K562 (cell line): ENCODE measurements around the gene CALY. TPM values are rescaled to one million over a fixed set of nuclear protein-coding genes. Genes with fewer than 3 reads are reported as not detected.

Experiments used
- ATAC-seq: fragments of 200-7000 bp; cut with Tn5 transposase; 3 replicates; pipeline ENCODE4 v1.9.1; 2020; ENCODE audit warnings: moderate library complexity
- BruUV-seq: library from RNA; stranded (reverse); fragments of 400-500 nt; replicated peaks from 2 replicates; lab custom pipeline; 2021; lab: Mats Ljungman, UMichigan
- CTCF ChIA-PET: fragments of 300-600 bp; formaldehyde crosslinking; extraction: SDS; loops from one replicate; lab custom pipeline; 2021; ENCODE audit warnings: low intra/inter-chr PET ratio; lab: Yijun Ruan, JAX
- POLR2A ChIA-PET: fragments of 300-600, 350-650 bp; sonication (Branson Sonifier 250); formaldehyde crosslinking; extraction: SDS; loops from one replicate; lab custom pipeline; 2021; ENCODE audit warnings: antibody characterized with exemption, inconsistent platforms; lab: Yijun Ruan, JAX
- DNase-seq, 4 experiments: peaks; one replicate each; pipeline versions ENCODE4 v3.0.0 to v3.0.0-alpha.2; 2011 to 2018; ENCODE audit warnings: low spot score in 3 of 4, mixed read lengths in 3 of 4; ENCODE audit errors: extremely low read depth in 1 of 4
- FAIRE-seq: peaks from 2 replicates; lab custom pipeline; 2011; peaks lifted over from hg19 to GRCh38; lab: Jason Lieb, UNC
- H2AFZ ChIP-seq: 2 replicates; pipeline ENCODE4 v1.6.0; 2011; ENCODE audit warnings: low read depth, low read length, control low read depth, inconsistent platforms
- H3K27ac ChIP-seq: fragments of 200-600 bp; 3 replicates; pipeline ENCODE4 v1.8.0; 2011; ENCODE audit warnings: low read depth, mild to moderate bottlenecking, control low read depth, inconsistent platforms, low read length, moderate library complexity, mixed read lengths; ENCODE audit errors: extremely low read depth
- H3K27me3 ChIP-seq, 2 experiments: fragments of 300-600 bp in 1 of 2; 2 replicates in 1 of 2; 3 replicates in 1 of 2; pipeline versions ENCODE4 v1.6.0 to v1.8.0; 2011; ENCODE audit warnings: inconsistent platforms in 2 of 2, low read length in 2 of 2, mild to moderate bottlenecking in 1 of 2, mixed read lengths in 1 of 2, moderate library complexity in 1 of 2; ENCODE audit not compliant: control insufficient read depth in 2 of 2, insufficient read depth in 2 of 2
- H3K36me3 ChIP-seq: fragments of 300-600 bp; 3 replicates; pipeline ENCODE4 v1.8.0; 2011; ENCODE audit warnings: mild to moderate bottlenecking, low read length, inconsistent platforms; ENCODE audit not compliant: control insufficient read depth, insufficient read depth
- H3K4me1 ChIP-seq, 2 experiments: fragments of 200-600 bp in 1 of 2; replicated peaks in 1 of 2; 2 replicates in 1 of 2; 3 replicates in 1 of 2; pipeline versions ENCODE4 v1.5.1 to v1.8.0; 2011; ENCODE audit warnings: inconsistent platforms in 2 of 2, low read length in 2 of 2, mild to moderate bottlenecking in 1 of 2, mixed read lengths in 1 of 2, moderate library complexity in 1 of 2; ENCODE audit not compliant: control insufficient read depth in 2 of 2, insufficient read depth in 2 of 2
- H3K4me2 ChIP-seq: 2 replicates; pipeline ENCODE4 v1.6.1; 2011; ENCODE audit warnings: low read length, control low read depth, inconsistent platforms, mixed read lengths; ENCODE audit not compliant: insufficient read depth
- H3K4me3 ChIP-seq: fragments of 200-600 bp; sonication (generic), shearing (Covaris generic); 2 replicates; pipeline ENCODE4 v1.5.1; 2016; ENCODE audit warnings: control low read depth, inconsistent platforms
- H3K79me2 ChIP-seq: fragments of 200-600 bp; 3 replicates; pipeline ENCODE4 v1.8.0; 2011; ENCODE audit warnings: low read length, inconsistent platforms; ENCODE audit not compliant: control insufficient read depth, insufficient read depth
- H3K9ac ChIP-seq, 2 experiments: 2 replicates each; pipeline versions ENCODE4 v1.6.0 to v1.6.1; 2011; ENCODE audit warnings: low read depth in 2 of 2, low read length in 2 of 2, control low read depth in 1 of 2, inconsistent platforms in 1 of 2, mild to moderate bottlenecking in 1 of 2, mixed read lengths in 1 of 2; ENCODE audit not compliant: insufficient read depth in 1 of 2
- H3K9me1 ChIP-seq: one replicate; pipeline ENCODE4 v1.6.0; 2011; ENCODE audit warnings: inconsistent platforms, mild to moderate bottlenecking, low read length, moderate library complexity; ENCODE audit not compliant: control insufficient read depth, insufficient read depth
- H3K9me3 ChIP-seq: replicated peaks from 2 replicates; pipeline ENCODE4 v1.5.1; 2011; ENCODE audit warnings: low read depth, low read length, inconsistent platforms; ENCODE audit not compliant: control insufficient read depth, insufficient read depth
- H4K20me1 ChIP-seq: replicated peaks from 2 replicates; pipeline ENCODE4 v1.6.1; 2011; ENCODE audit warnings: low read length, inconsistent platforms, mixed read lengths; ENCODE audit not compliant: control insufficient read depth, insufficient read depth
- MTA1 ChIP-seq: fragments of 450-650 bp; IDR thresholded peaks from 2 replicates; pipeline ENCODE4 v1.6.1; 2017; ENCODE audit warnings: borderline replicate concordance
- YBX1 ChIP-seq: fragments of 450-650 bp; IDR thresholded peaks from 2 replicates; pipeline ENCODE4 v1.7.1; 2016; ENCODE audit warnings: mild to moderate bottlenecking
- ZNF121 ChIP-seq: sonication (generic); formaldehyde crosslinking; conservative IDR thresholded peaks from 2 replicates; pipeline ENCODE4 v1.8.0; 2022; ENCODE audit warnings: missing genetic modification reagents
- ZNF140 ChIP-seq: fragments of 250-450 bp; sonication (Bioruptor Pico); IDR thresholded peaks from 2 replicates; pipeline ENCODE4 v1.8.0; 2021; ENCODE audit warnings: moderate library complexity, mild to moderate bottlenecking, inconsistent platforms
- WGBS: fragments of 100-300 bp; shearing (Covaris generic); methylation state at CpG from one replicate; pipeline ENCODE4 v1.1.6; 2016; ENCODE audit warnings: low coverage, mixed read lengths; ENCODE audit not compliant: insufficient coverage; ENCODE audit errors: missing lambda C conversion rate; 5-methylcytosine and 5-hydroxymethylcytosine counted together
- in situ Hi-C: fragments of 300-500 bp; cut with MboI; formaldehyde crosslinking; loops from 4 replicates; pipeline ENCODE4 v1.15.0; 2018; ENCODE audit warnings: inconsistent platforms, mixed read lengths
- intact Hi-C: fragments of 100-400 bp; cut with micrococcal nuclease; formaldehyde crosslinking; loops from 2 replicates; pipeline ENCODE4 v1.14.2; 2022
- polyA plus RNA-seq, 8 experiments: library from polyadenylated mRNA; depleted of rRNA in 4 of 8; stranded (reverse) in 5 of 8; unstranded in 3 of 8; fragments of >200 nt; fragmentation: Nextera tagmentation in 2 of 8; fragmentation: Illumina TruSeq in 1 of 8; extraction: Ambion mirVana in 2 of 8; extraction: Trizol in 1 of 8; gene quantifications; 2 replicates each; pipeline versions ENCODE4 v1.2.1 to v1.2.3, GENCODE V29; 2011 to 2014; ENCODE audit warnings: inconsistent platforms in 1 of 8, missing spikeins in 1 of 8
- total RNA-seq, 7 experiments: library from RNA; depleted of rRNA in 6 of 7; stranded (reverse); fragments of >200 nt in 6 of 7; fragmentation: Illumina TruSeq in 2 of 7; extraction: Trizol in 2 of 7; gene quantifications; 2 replicates each; pipeline versions ENCODE4 v1.2.1 to v1.2.3, GENCODE V29; 2011 to 2021; ENCODE audit warnings: low replicate concordance in 1 of 7

CALY gene
- total and polyA plus RNA-seq, 9 of the 15 experiments (the other 6 are each of a cell fraction or from before 2014, with no cell fraction given), result not detected

DNA sequence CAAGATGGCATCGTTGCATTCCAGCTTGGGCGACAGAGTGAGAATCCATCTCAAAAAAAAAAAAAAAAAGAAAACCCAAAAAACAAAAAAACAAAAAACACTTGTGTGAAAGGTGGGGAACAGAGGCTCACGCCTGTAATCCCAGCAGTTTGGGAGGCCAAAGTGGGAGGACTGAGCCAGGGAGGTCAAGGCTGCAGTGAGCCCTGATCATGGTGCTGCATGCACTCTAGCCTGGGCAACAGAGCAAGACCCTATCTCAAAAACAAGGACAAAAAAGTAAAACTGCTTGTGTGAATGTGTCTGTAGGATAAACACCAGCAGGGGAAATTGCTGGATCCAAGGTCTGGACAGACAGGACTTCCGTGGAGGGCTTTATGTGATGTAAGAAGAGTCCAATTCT lies 46.9 kb upstream of the CALY start:
- WGBS, result 90% methylated on average over 2 of the region's 4 CpGs
- Histone ChIP-seq H3K4me3 (no peak overlapping the region), H3K9ac (no peak overlapping the region), H3K27ac (no peak overlapping the region), H3K79me2 (no peaks in the 10 kb centered on the region; the same call in 2 of the 3 replicates), H4K20me1 (no peaks in the 10 kb centered on the region), H3K9me1 (no peaks in the 10 kb centered on the region), H3K4me1 (peaks cover 0 to 30% of the 10 kb centered on the region in 2 experiments; a peak in 3 of 5 replicates)
- POLR2A ChIA-PET, result no interaction called here
- DNase-seq (no peak), ATAC-seq (no peak)
- in situ Hi-C loops, result no loop called here
- intact Hi-C loops, result no loop called here
- TF ChIP-seq MTA1 (no peak), ZNF121 (CRISPR knock-in tag) (0 out of 2 replicates have a peak, but pooled peaks have one; percentile 12), ZNF140 (CRISPR knock-in tag) (no peak)
- TF ChIP-seq, all 486 proteins: peak for 1
- H3K9me3 ChIP-seq, result no peaks in the 10 kb centered on the region
- FAIRE-seq, result no peak
- no TSS peak for BruUV-seq
- H3K27me3 ChIP-seq, result no peaks in the 10 kb centered on the region
- CTCF ChIA-PET, result no interaction called here
- no peaks in the 10 kb centered on the region for H3K36me3 ChIP-seq
- H3K4me2 ChIP-seq, result no peak overlapping the region
- H2AFZ ChIP-seq, result no peak overlapping the region

DNA sequence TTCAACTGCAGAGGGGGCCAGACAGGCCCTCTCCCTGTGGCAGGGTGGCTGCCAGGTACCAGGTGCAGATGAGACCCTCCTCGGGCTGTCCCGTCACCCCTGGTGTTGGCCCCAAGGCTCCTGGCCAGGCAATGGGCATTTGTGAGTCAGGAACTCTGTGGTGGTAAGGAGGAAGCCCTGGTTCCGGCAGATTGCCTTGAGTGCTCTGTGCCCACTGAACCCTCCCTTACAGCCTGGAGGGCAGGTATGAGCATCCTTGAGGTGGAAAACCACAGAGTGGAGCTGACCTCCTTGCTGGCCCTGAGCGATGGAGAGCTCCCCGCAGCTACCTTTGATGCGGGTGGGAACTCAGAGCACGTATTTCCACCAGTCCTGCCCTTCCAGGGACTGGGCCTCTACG lies 44.3 kb upstream of the CALY start:
- H3K27ac ChIP-seq, result no peak overlapping the region
- intact Hi-C loops, result no loop called here
- H3K4me2 ChIP-seq, result no peak overlapping the region
- no peak for DNase-seq
- no peaks in the 10 kb centered on the region for H4K20me1 ChIP-seq
- CTCF ChIA-PET, result no interaction called here
- in situ Hi-C loops, result no loop called here
- H3K9me1 ChIP-seq, result no peaks in the 10 kb centered on the region
- WGBS, result 93% methylated on average over 7 of the region's 8 CpGs
- no peaks in the 10 kb centered on the region; the same call in 2 of the 3 replicates for H3K79me2 ChIP-seq
- H3K4me1 ChIP-seq, result peaks cover 0 to 37% of the 10 kb centered on the region in 2 experiments; a peak in 3 of 5 replicates
- no peaks in the 10 kb centered on the region for H3K27me3 ChIP-seq
- TF ChIP-seq YBX1, result no peak
- H2AFZ ChIP-seq, result no peak overlapping the region
- no peak overlapping the region; a peak in 1 of 4 replicates for H3K9ac ChIP-seq
- H3K4me3 ChIP-seq, result no peak overlapping the region
- no peak for ATAC-seq
- H3K9me3 ChIP-seq, result no peaks in the 10 kb centered on the region
- H3K36me3 ChIP-seq, result no peaks in the 10 kb centered on the region
- POLR2A ChIA-PET, result no interaction called here
- no peak for FAIRE-seq
- TSS peak; percentile 40 for BruUV-seq
